ENCODE measurements around the gene CERK. TPM values are rescaled to one million over a fixed set of nuclear protein-coding genes. Genes with fewer than 3 reads are reported as not detected.

The CERK gene
- total RNA-seq, 2 experiments from 2014 or later = 54.4 to 55.0 TPM

DNA sequence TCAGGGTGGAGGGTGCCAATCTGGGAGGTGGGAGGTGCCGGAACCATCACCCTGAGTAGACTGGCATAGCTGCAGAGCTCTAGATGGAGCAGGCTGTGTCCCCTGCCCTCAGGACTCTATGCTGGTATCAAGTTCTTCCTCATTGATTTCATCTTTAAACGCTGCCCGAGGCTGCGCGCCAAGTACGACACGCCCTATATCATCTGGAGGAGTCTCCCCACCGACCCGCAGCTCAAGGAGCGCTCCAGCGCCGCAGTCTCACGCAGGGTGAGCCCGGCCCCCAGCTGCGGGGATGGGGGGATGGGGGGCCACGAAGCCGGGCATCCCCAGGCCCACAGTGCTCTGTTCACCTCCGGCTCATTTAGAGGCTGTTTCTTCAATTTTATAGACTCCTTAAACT is 65.3 kb downstream of the CERK start:
- Mint-ChIP-seq H3K27ac (peak overlapping the region; percentile 98), H3K27me3 (no peaks in the 10 kb centered on the region), H3K4me3 (no peak overlapping the region), H3K4me1 (ENCODE audit: low read depth) (peaks cover 41% of the 10 kb centered on the region), H3K9me3 (no peaks in the 10 kb centered on the region), H3K36me3 (peaks cover 18% of the 10 kb centered on the region)
- POLR2A ChIA-PET = no interaction called here
- intact Hi-C loops (cut with micrococcal nuclease) = loop anchor here (5.0 kb wide), 1 partner anchor 110 kb away; no protein-coding TSS in a partner anchor
- CTCF ChIA-PET = interaction anchor here (2.5 kb wide), 1 partner anchor 109 kb away, joined by 10 read pairs; no protein-coding TSS in a partner anchor
- DNase-seq = no peak

- POLR2A ChIA-PET = no interaction called here
- DNase-seq = no peak
- Mint-ChIP-seq H3K4me3 (no peak overlapping the region), H3K27ac (peak overlapping the region; percentile 56), H3K27me3 (no peaks in the 10 kb centered on the region), H3K4me1 (ENCODE audit: low read depth) (peaks cover 40% of the 10 kb centered on the region), H3K9me3 (no peaks in the 10 kb centered on the region), H3K36me3 (peaks cover 18% of the 10 kb centered on the region)
- intact Hi-C loops (cut with micrococcal nuclease) = loop anchor here (5.0 kb wide), 1 partner anchor 110 kb away; no protein-coding TSS in a partner anchor
- CTCF ChIA-PET = interaction anchor here (2.5 kb wide), 1 partner anchor 109 kb away, joined by 10 read pairs; no protein-coding TSS in a partner anchor
These were observed 66.1 kb downstream of the CERK start for GRCh38 chr22:46671824-46672432.

GRCh38 chr22:46669201-46669600 is 68.9 kb downstream of the CERK start:
- ChIA-PET POLR2A (no interaction called here), CTCF (no interaction called here)
- DNase-seq = no peak
- no peaks in the 10 kb centered on the region for H3K9me3 Mint-ChIP-seq
- intact Hi-C loops (cut with micrococcal nuclease) = no loop called here
- peaks cover 20% of the 10 kb centered on the region for H3K4me1 Mint-ChIP-seq (ENCODE audit: low read depth)
- H3K27ac Mint-ChIP-seq = no peak overlapping the region
- H3K4me3 Mint-ChIP-seq = no peak overlapping the region
- peaks cover 4% of the 10 kb centered on the region for H3K36me3 Mint-ChIP-seq
- H3K27me3 Mint-ChIP-seq = no peaks in the 10 kb centered on the region

GRCh38 chr22:46668116-46668515 is 69.9 kb downstream of the CERK start:
- ChIA-PET CTCF (no interaction called here), POLR2A (no interaction called here)

GRCh38 chr22:46667245-46667623 is 70.8 kb downstream of the CERK start:
- intact Hi-C loops (cut with micrococcal nuclease) = no loop called here
- Mint-ChIP-seq H3K27ac (no peak overlapping the region), H3K4me3 (no peak overlapping the region), H3K36me3 (peaks cover 4% of the 10 kb centered on the region), H3K9me3 (no peaks in the 10 kb centered on the region), H3K27me3 (no peaks in the 10 kb centered on the region), H3K4me1 (ENCODE audit: low read depth) (peaks cover under 1% of the 10 kb centered on the region)
- ChIA-PET POLR2A (no interaction called here), CTCF (no interaction called here)
- no peak for DNase-seq

More at GRCh38 chr22:46668116-46668515, 69.9 kb downstream of the CERK start:
- no peak for DNase-seq
- Mint-ChIP-seq H3K27ac (no peak overlapping the region), H3K4me3 (no peak overlapping the region), H3K36me3 (peaks cover 4% of the 10 kb centered on the region), H3K27me3 (no peaks in the 10 kb centered on the region), H3K9me3 (no peaks in the 10 kb centered on the region), H3K4me1 (ENCODE audit: low read depth) (peaks cover 9% of the 10 kb centered on the region)
- intact Hi-C loops (cut with micrococcal nuclease) = no loop called here

- Mint-ChIP-seq H3K36me3 (peaks cover 4% of the 10 kb centered on the region), H3K9me3 (no peaks in the 10 kb centered on the region), H3K27ac (no peak overlapping the region), H3K4me3 (no peak overlapping the region), H3K4me1 (ENCODE audit: low read depth) (peaks cover 4% of the 10 kb centered on the region), H3K27me3 (no peaks in the 10 kb centered on the region)
- intact Hi-C loops (cut with micrococcal nuclease) = no loop called here
- POLR2A ChIA-PET = no interaction called here
- DNase-seq = no peak
- CTCF ChIA-PET = interaction anchor here (1.0 kb wide), 1 partner anchor 103 kb away, joined by 3 read pairs; no protein-coding TSS in a partner anchor
These were observed 71.3 kb downstream of the CERK start for GRCh38 chr22:46666577-46667244.

DNA sequence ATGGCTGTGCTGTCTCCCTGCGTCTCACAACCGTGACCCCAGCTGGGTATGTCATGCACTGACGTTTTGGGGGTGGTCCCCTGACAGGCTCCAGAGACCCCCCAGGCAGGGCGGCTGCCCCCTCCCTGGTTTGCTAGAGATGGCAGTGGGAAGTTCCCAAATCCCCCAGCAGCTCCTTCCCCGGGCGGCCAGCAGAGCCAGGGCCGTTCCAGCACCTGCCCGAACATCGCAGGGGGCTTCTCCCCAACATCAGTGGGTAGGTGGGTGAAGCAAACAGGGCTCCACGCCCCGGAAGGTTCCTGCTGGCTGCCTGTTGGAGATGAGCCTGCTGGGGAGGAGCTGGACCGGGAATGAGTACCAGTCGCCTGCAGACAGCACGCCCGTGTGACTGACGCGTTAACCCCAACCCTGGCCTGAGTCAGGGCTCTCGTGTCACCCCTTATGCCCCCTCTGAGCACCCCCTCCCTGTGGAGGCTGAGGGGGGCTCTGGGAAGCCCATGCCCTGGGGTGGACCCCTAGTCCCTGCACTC is 72.2 kb downstream of the CERK start:
- H3K36me3 Mint-ChIP-seq = peaks cover 4% of the 10 kb centered on the region
- H3K4me3 Mint-ChIP-seq = no peak overlapping the region
- CTCF ChIA-PET = interaction anchor here (1.0 kb wide), 1 partner anchor 102 kb away, joined by 3 read pairs; no protein-coding TSS in a partner anchor
- POLR2A ChIA-PET = no interaction called here
- no peak overlapping the region for H3K27ac Mint-ChIP-seq
- H3K4me1 Mint-ChIP-seq (ENCODE audit: low read depth) = peaks cover 12% of the 10 kb centered on the region
- intact Hi-C loops (cut with micrococcal nuclease) = no loop called here
- H3K27me3 Mint-ChIP-seq = no peaks in the 10 kb centered on the region
- H3K9me3 Mint-ChIP-seq = no peaks in the 10 kb centered on the region
- DNase-seq = no peak

DNA sequence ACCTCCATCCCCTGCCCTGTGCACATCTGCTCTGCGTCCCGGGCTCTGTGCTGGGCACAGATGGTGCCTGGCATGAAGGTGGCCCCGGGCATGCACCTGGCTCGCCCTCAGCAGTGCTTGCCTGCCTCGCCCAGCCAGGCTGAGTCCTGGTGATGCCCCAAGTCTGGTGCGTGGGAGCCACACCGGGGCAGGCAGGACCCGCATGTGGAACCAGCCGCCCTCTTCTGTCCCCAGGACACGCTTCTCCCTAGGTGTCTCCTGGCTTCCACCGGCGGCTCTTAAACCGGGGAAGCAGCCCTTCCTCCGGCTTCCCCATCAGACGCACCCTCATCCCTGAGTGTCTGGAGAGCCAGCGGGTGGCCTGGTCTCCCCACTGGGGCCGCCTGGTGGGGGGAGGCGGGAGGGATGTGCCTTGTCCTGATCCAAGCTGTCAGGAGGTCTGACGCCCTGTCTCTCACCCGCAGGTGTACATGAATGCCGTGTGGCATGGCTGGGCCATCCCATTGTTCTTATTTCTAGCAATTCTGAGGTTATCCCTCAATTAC is 72.8 kb downstream of the CERK start:
- H3K27me3 Mint-ChIP-seq = no peaks in the 10 kb centered on the region
- H3K36me3 Mint-ChIP-seq = peaks cover 4% of the 10 kb centered on the region
- no peak for DNase-seq
- no peak overlapping the region for H3K4me3 Mint-ChIP-seq
- intact Hi-C loops (cut with micrococcal nuclease) = no loop called here
- ChIA-PET POLR2A (no interaction called here), CTCF (interaction anchor here (1.0 kb wide), 1 partner anchor 101 kb away, joined by 3 read pairs; no protein-coding TSS in a partner anchor)
- peaks cover 18% of the 10 kb centered on the region for H3K4me1 Mint-ChIP-seq (ENCODE audit: low read depth)
- H3K27ac Mint-ChIP-seq = no peak overlapping the region
- H3K9me3 Mint-ChIP-seq = no peaks in the 10 kb centered on the region

DNA sequence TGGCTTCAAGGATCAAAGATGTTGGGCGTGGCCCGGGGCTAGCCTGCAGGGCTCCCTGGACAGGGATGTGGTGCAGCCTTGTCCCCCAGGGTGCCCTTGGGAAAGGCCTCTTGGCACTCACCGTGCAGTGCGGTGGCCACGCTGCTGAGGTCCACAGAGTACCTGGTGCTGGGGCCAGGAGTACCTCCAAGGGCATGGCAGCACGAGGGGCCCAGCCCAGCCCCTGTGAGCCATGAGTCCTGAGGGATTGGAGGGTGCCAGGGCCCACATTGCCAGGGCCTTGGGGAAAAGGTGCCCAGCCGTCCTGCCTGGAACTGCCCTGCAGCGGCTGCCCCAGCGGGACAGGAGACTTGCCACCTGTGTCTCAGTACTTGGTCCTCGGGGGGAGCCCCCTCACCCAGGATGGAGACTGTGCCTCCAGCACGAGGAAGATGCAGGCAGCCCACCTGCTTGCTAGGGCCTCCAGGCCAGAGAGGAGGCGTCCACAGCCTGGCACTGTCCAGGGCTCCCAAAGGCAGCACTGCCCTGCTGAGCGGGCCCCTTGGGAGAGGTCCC is 73.7 kb downstream of the CERK start:
- intact Hi-C loops (cut with micrococcal nuclease) = no loop called here
- peaks cover 4% of the 10 kb centered on the region for H3K36me3 Mint-ChIP-seq
- H3K9me3 Mint-ChIP-seq = no peaks in the 10 kb centered on the region
- no peak for DNase-seq
- peak overlapping the region; percentile 28 for H3K27ac Mint-ChIP-seq
- CTCF ChIA-PET = no interaction called here
- H3K4me1 Mint-ChIP-seq (ENCODE audit: low read depth) = peaks cover 23% of the 10 kb centered on the region
- POLR2A ChIA-PET = no interaction called here
- no peaks in the 10 kb centered on the region for H3K27me3 Mint-ChIP-seq
- H3K4me3 Mint-ChIP-seq = no peak overlapping the region

DNA sequence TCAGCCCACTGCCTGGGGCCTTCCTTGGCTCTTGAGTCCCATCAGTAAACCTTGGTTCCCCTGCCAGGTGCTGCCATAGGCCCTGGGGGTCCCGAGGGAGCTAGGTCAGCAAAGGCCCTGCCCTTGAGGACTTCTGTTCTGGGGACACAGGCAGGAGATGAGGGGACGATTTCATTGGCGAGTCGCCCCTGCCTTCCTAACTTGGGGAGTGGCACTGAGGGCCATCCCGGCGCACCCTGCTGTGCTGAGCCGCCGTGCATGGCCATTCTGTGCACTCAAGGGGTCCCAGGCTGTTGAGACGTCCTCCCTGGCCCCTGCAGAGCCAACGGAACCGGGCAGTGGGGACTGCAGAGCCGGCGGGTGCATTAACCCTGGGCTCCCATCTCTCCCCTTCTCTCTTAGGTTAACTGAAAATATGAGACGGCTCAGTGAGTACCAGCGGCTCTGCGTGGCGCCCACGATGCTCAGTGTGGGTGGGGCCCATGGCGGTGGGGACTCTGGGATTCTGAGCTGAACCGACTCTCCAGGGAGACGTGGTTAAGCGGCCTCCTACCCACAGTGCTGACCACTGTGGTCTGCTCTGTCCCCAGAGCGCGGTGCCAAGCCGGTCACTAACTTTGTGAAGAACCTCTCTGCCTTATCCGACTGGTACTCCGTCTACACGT is 74.5 kb downstream of the CERK start:
- Mint-ChIP-seq H3K36me3 (no peaks in the 10 kb centered on the region), H3K27me3 (no peaks in the 10 kb centered on the region), H3K4me1 (ENCODE audit: low read depth) (peaks cover 23% of the 10 kb centered on the region), H3K4me3 (no peak overlapping the region), H3K9me3 (no peaks in the 10 kb centered on the region), H3K27ac (peak overlapping the region; percentile 28)
- POLR2A ChIA-PET = no interaction called here
- CTCF ChIA-PET = interaction anchor here (1.7 kb wide), 1 partner anchor 100 kb away, joined by 5 read pairs; no protein-coding TSS in a partner anchor
- no peak for DNase-seq
- intact Hi-C loops (cut with micrococcal nuclease) = no loop called here

- ChIA-PET CTCF (interaction anchor here (1.7 kb wide), 1 partner anchor 99 kb away, joined by 5 read pairs; no protein-coding TSS in a partner anchor), POLR2A (no interaction called here)
- Mint-ChIP-seq H3K4me3 (no peak overlapping the region), H3K9me3 (no peaks in the 10 kb centered on the region), H3K27me3 (no peaks in the 10 kb centered on the region), H3K27ac (peak overlapping the region; percentile 42), H3K36me3 (no peaks in the 10 kb centered on the region), H3K4me1 (ENCODE audit: low read depth) (peaks cover 23% of the 10 kb centered on the region)
- intact Hi-C loops (cut with micrococcal nuclease) = no loop called here
- DNase-seq = no peak
These were observed 75.1 kb downstream of the CERK start for GRCh38 chr22:46663001-46663400.

DNA sequence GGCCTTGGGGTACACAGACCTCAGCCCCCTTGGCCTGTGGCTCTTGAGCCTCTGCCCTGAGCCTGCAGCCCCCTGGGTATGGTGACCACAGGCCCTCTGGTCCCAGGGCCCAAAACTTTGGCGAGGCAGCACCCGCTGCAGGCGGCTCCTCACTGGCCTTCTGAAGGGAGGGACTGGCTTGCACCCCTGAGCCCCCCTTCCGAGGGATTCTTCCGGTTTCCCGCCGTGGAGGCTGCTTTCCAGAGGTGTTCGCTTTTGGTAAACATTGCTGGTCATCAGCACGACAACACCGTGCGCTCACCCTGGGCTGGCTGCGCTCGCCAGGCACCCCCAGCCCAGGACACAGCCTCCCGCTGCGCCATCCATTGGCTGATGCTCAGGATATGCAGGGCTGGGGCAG is 75.8 kb downstream of the CERK start:
- H3K27ac Mint-ChIP-seq = peak overlapping the region; percentile 94

More for the DNA sequence above, 75.8 kb downstream of the CERK start:
- Mint-ChIP-seq H3K27me3 (no peaks in the 10 kb centered on the region), H3K4me3 (no peak overlapping the region), H3K4me1 (ENCODE audit: low read depth) (peaks cover 23% of the 10 kb centered on the region), H3K36me3 (no peaks in the 10 kb centered on the region), H3K9me3 (no peaks in the 10 kb centered on the region)
- ChIA-PET POLR2A (no interaction called here), CTCF (interaction anchor here (1.7 kb wide), 1 partner anchor 99 kb away, joined by 5 read pairs; no protein-coding TSS in a partner anchor)
- no peak for DNase-seq
- intact Hi-C loops (cut with micrococcal nuclease) = no loop called here

Measured in activated CD4-positive, alpha-beta memory T cell treated with anti-CD3 and anti-CD28 coated beads for 36 hours (primary cell).